SK-N-SH treated with all-trans-retinoic acid at 6 μM for 48 hours (cell line): ENCODE results near the gene ATP5F1E.

ENCODE experiments used
- ATAC-seq: fragments of 200-7000 bp; cut with Tn5 transposase; 3 replicates; pipeline ENCODE4 v1.9.1; 2020; ENCODE audit warnings: mild to moderate bottlenecking, moderate library complexity
- ARNTL ChIP-seq: fragments of 450-650 bp; formaldehyde crosslinking; IDR thresholded peaks from 2 replicates; pipeline ENCODE4 v1.5.0; 2020; ENCODE audit warnings: low read depth, mild to moderate bottlenecking, moderate library complexity, borderline replicate concordance
- BACH2 ChIP-seq: fragments of 250-450 bp; sonication (Bioruptor Pico); IDR thresholded peaks from 2 replicates; pipeline ENCODE4 v1.9.0; 2021; ENCODE audit warnings: mild to moderate bottlenecking, borderline replicate concordance
- CSDC2 ChIP-seq: fragments of 250-450 bp; sonication (Bioruptor Pico); IDR thresholded peaks from 2 replicates; pipeline ENCODE4 v1.5.0; 2020; ENCODE audit warnings: mild to moderate bottlenecking, moderate library complexity
- CSRNP3 ChIP-seq: fragments of 250-450 bp; sonication (Bioruptor Pico); IDR thresholded peaks from 2 replicates; pipeline ENCODE4 v1.5.1; 2021; ENCODE audit warnings: mild to moderate bottlenecking, moderate library complexity
- ESRRG ChIP-seq: fragments of 250-450 bp; sonication (Bioruptor Pico); IDR thresholded peaks from 2 replicates; pipeline ENCODE4 v1.6.1; 2021; ENCODE audit warnings: mild to moderate bottlenecking
- GLIS3 ChIP-seq: fragments of 250-450 bp; sonication (Bioruptor Pico); IDR thresholded peaks from 2 replicates; pipeline ENCODE4 v1.5.0; 2020; ENCODE audit warnings: mild to moderate bottlenecking, moderate library complexity
- ISL1 ChIP-seq: fragments of 250-450 bp; sonication (Bioruptor Pico); IDR thresholded peaks from 2 replicates; pipeline ENCODE4 v2.1.2; 2022; ENCODE audit warnings: mild to moderate bottlenecking, moderate library complexity
- OSR1 ChIP-seq: fragments of 250-450 bp; sonication (Bioruptor Pico); IDR thresholded peaks from 2 replicates; pipeline ENCODE4 v1.8.0; 2022; ENCODE audit warnings: moderate library complexity, mild to moderate bottlenecking, inconsistent platforms
- PATZ1 ChIP-seq: fragments of 250-450 bp; sonication (Bioruptor Pico); IDR thresholded peaks from 2 replicates; pipeline ENCODE4 v1.8.0; 2020; ENCODE audit warnings: mild to moderate bottlenecking, moderate library complexity, borderline replicate concordance
- POU6F1 ChIP-seq: fragments of 250-450 bp; sonication (Bioruptor Pico); IDR thresholded peaks from 2 replicates; pipeline ENCODE4 v1.8.0; 2021; ENCODE audit warnings: low read depth, mild to moderate bottlenecking, moderate library complexity, borderline replicate concordance
- PPARA ChIP-seq: fragments of 250-450 bp; sonication (Bioruptor Pico); IDR thresholded peaks from 2 replicates; pipeline ENCODE4 v1.5.0; 2020; ENCODE audit warnings: mild to moderate bottlenecking, borderline replicate concordance
- RARB ChIP-seq: fragments of 250-450 bp; sonication (Bioruptor Pico); IDR thresholded peaks from 2 replicates; pipeline ENCODE4 v1.8.0; 2021; ENCODE audit warnings: mild to moderate bottlenecking, moderate library complexity
- SNAI2 ChIP-seq: fragments of 250-450 bp; sonication (Bioruptor Pico); IDR thresholded peaks from 2 replicates; pipeline ENCODE4 v1.5.0; 2020; ENCODE audit warnings: mild to moderate bottlenecking, moderate library complexity
- TOX ChIP-seq: fragments of 250-450 bp; sonication (Bioruptor Pico); IDR thresholded peaks from 2 replicates; pipeline ENCODE4 v1.8.0; 2021; ENCODE audit warnings: mild to moderate bottlenecking, moderate library complexity, borderline replicate concordance
- ZC3H10 ChIP-seq: fragments of 250-450 bp; sonication (Bioruptor Pico); IDR thresholded peaks from 2 replicates; pipeline ENCODE4 v1.5.1; 2021; ENCODE audit warnings: mild to moderate bottlenecking, moderate library complexity
- ZFP3 ChIP-seq: fragments of 250-450 bp; sonication (Bioruptor Pico); IDR thresholded peaks from 2 replicates; pipeline ENCODE4 v1.5.0; 2020; ENCODE audit warnings: mild to moderate bottlenecking, moderate library complexity
- ZFP30 ChIP-seq: fragments of 450-650 bp; formaldehyde crosslinking; IDR thresholded peaks from 2 replicates; pipeline ENCODE4 v1.5.0; 2022; ENCODE audit warnings: mild to moderate bottlenecking, moderate library complexity
- ZNF565 ChIP-seq: fragments of 450-650 bp; formaldehyde crosslinking; conservative IDR thresholded peaks from 2 replicates; pipeline ENCODE4 v1.5.0; 2020; ENCODE audit warnings: low read depth, mild to moderate bottlenecking, moderate library complexity
- ZNF70 ChIP-seq: fragments of 450-650 bp; formaldehyde crosslinking; IDR thresholded peaks from 2 replicates; pipeline ENCODE4 v1.5.0; 2020; ENCODE audit warnings: mild to moderate bottlenecking, moderate library complexity
- ZNF8 ChIP-seq: fragments of 450-650 bp; formaldehyde crosslinking; IDR thresholded peaks from 2 replicates; pipeline ENCODE4 v1.5.0; 2020; ENCODE audit warnings: mild to moderate bottlenecking, moderate library complexity

Gene ATP5F1E

GRCh38 chr20:58996226-58996611, 35.9 kb downstream of the ATP5F1E start:
- TF ChIP-seq TOX (CRISPR knock-in tag), result no peak
- ATAC-seq, result no peak

GRCh38 chr20:58995461-58996225, 36.5 kb downstream of the ATP5F1E start:
- no peak for TF ChIP-seq ZFP3 (CRISPR knock-in tag)
- no peak for TF ChIP-seq POU6F1 (CRISPR knock-in tag)
- TF ChIP-seq RARB (CRISPR knock-in tag), result no peak
- TF ChIP-seq PPARA (CRISPR knock-in tag), result no peak
- TF ChIP-seq ZNF70 (CRISPR knock-in tag), result no peak
- TF ChIP-seq ZFP30 (CRISPR knock-in tag), result no peak
- TF ChIP-seq BACH2 (CRISPR knock-in tag), result no peak
- no peak for TF ChIP-seq GLIS3 (CRISPR knock-in tag)
- TF ChIP-seq ZNF565 (CRISPR knock-in tag), result no peak
- no peak for TF ChIP-seq ZNF8 (CRISPR knock-in tag)
- TF ChIP-seq ESRRG, result no peak
- TF ChIP-seq CSRNP3 (CRISPR knock-in tag), result no peak
- ATAC-seq, result no peak

- no peak for ATAC-seq
- no peak for TF ChIP-seq ZC3H10 (CRISPR knock-in tag)
- TF ChIP-seq ESRRG, result no peak
- TF ChIP-seq ZFP3 (CRISPR knock-in tag), result no peak
- TF ChIP-seq RARB (CRISPR knock-in tag), result no peak
- no peak for TF ChIP-seq ZNF70 (CRISPR knock-in tag)
Observed at GRCh38 chr20:58994390-58995159, 37.6 kb downstream of the ATP5F1E start.

GRCh38 chr20:58993332-58994248, 38.5 kb downstream of the ATP5F1E start:
- no peak for ATAC-seq
- TF ChIP-seq ZNF565 (CRISPR knock-in tag) (no peak), ZNF8 (CRISPR knock-in tag) (no peak), PPARA (CRISPR knock-in tag) (no peak), SNAI2 (CRISPR knock-in tag) (no peak), ZC3H10 (CRISPR knock-in tag) (no peak), TOX (CRISPR knock-in tag) (no peak), POU6F1 (CRISPR knock-in tag) (no peak), ISL1 (CRISPR knock-in tag) (no peak)

GRCh38 chr20:58992911-58993310, 39.2 kb downstream of the ATP5F1E start:
- ATAC-seq, result no peak
- TF ChIP-seq BACH2 (CRISPR knock-in tag) (no peak), ZFP30 (CRISPR knock-in tag) (no peak), PATZ1 (CRISPR knock-in tag) (no peak), ZFP3 (CRISPR knock-in tag) (no peak), TOX (CRISPR knock-in tag) (no peak), ARNTL (CRISPR knock-in tag) (no peak), POU6F1 (CRISPR knock-in tag) (no peak), CSDC2 (CRISPR knock-in tag) (no peak), OSR1 (CRISPR knock-in tag) (no peak), ZC3H10 (CRISPR knock-in tag) (no peak), ESRRG (no peak)
